T-cell (primary cell): Measurements from ENCODE around the gene PRKAG2. TPM values are rescaled to one million over a fixed set of nuclear protein-coding genes. Genes with fewer than 3 reads are reported as not detected.

Source experiments
- ATAC-seq, 4 experiments: fragments of 200-7000 bp in 3 of 4; fragments of 150-1000 bp in 1 of 4; cut with Tn5 transposase; replicated peaks in 1 of 4; 1 replicate in 3 of 4; 2 replicates in 1 of 4; pipeline ENCODE4 v1.10.0; 2021; ENCODE audit warnings: moderate library complexity in 3 of 4, mild to moderate bottlenecking in 2 of 4, moderate number of reproducible peaks in 1 of 4
- CTCF ChIA-PET, 2 donors: fragments of 300-600 bp; sonication (Branson Sonifier 250); formaldehyde crosslinking; loops; one replicate each; lab custom pipeline; 2022; ENCODE audit warnings: antibody characterized with exemption in 2 of 2; lab: Charles Lee
- POLR2A ChIA-PET, 2 donors: fragments of 300-600 bp; sonication (Branson Sonifier 250); formaldehyde crosslinking; loops; one replicate each; lab custom pipeline; 2022; ENCODE audit warnings: antibody characterized with exemption in 2 of 2; lab: Charles Lee
- DNase-seq, 35 experiments: peaks; one replicate each; pipeline versions ENCODE4 v3.0.0 to v3.0.0-alpha.2; 2013 to 2023
- H3K27ac ChIP-seq: one replicate; pipeline ENCODE4 v1.5.1; 2013; ENCODE audit warnings: low read length
- H3K27me3 ChIP-seq, 2 experiments: replicated peaks in 1 of 2; 1 replicate in 1 of 2; 2 replicates in 1 of 2; pipeline versions ENCODE4 v1.6.1 to v1.7.0; 2013; ENCODE audit warnings: low read length in 1 of 2, mixed read lengths in 1 of 2; ENCODE audit not compliant: control insufficient read depth in 2 of 2, insufficient read depth in 2 of 2; ENCODE audit errors: extremely low read depth in 1 of 2
- H3K36me3 ChIP-seq, 2 donors: 1 replicate in 1 of 2; 2 replicates in 1 of 2; pipeline versions ENCODE4 v1.6.1 to v1.7.0; 2013; ENCODE audit warnings: low read length in 1 of 2; ENCODE audit not compliant: control insufficient read depth in 2 of 2, insufficient read depth in 1 of 2; ENCODE audit errors: extremely low read depth in 1 of 2
- H3K4me1 ChIP-seq, 2 experiments: 1 replicate in 1 of 2; 2 replicates in 1 of 2; pipeline versions ENCODE4 v1.6.1 to v1.7.0; 2013; ENCODE audit warnings: low read length in 2 of 2, mixed read lengths in 1 of 2; ENCODE audit not compliant: insufficient read depth in 2 of 2, control insufficient read depth in 1 of 2; ENCODE audit errors: extremely low read depth in 1 of 2
- H3K4me3 ChIP-seq, 2 donors: 1 replicate in 1 of 2; 2 replicates in 1 of 2; pipeline versions ENCODE4 v1.5.1 to v1.7.0; 2013; ENCODE audit warnings: mild to moderate bottlenecking in 2 of 2, low read length in 1 of 2, moderate library complexity in 1 of 2; ENCODE audit not compliant: control insufficient read depth in 1 of 2; ENCODE audit errors: extremely low read depth in 1 of 2
- H3K9me3 ChIP-seq: 2 replicates; pipeline ENCODE4 v1.7.0; 2013
- H3K27ac Mint-ChIP-seq, 2 donors: one replicate each; pipeline ENCODE4 v1.8.0; 2020 to 2021; ENCODE audit warnings: mild to moderate bottlenecking in 2 of 2, mixed read lengths in 2 of 2
- H3K27me3 Mint-ChIP-seq, 2 donors: one replicate each; pipeline ENCODE4 v1.8.0; 2021 to 2022; ENCODE audit warnings: mixed read lengths in 2 of 2
- H3K36me3 Mint-ChIP-seq: one replicate; pipeline ENCODE4 v1.8.0; 2021; ENCODE audit warnings: mixed read lengths
- H3K4me1 Mint-ChIP-seq, 3 donors: one replicate each; pipeline ENCODE4 v1.8.0; 2020 to 2022; ENCODE audit warnings: mixed read lengths in 3 of 3, mild to moderate bottlenecking in 1 of 3
- H3K4me3 Mint-ChIP-seq, 3 donors: one replicate each; pipeline ENCODE4 v1.8.0; 2020 to 2022; ENCODE audit warnings: mild to moderate bottlenecking in 3 of 3, mixed read lengths in 3 of 3, moderate library complexity in 3 of 3
- H3K9me3 Mint-ChIP-seq, 3 donors: one replicate each; pipeline ENCODE4 v1.8.0; 2020 to 2022; ENCODE audit warnings: mixed read lengths in 3 of 3
- WGBS: methylation state at CpG from one replicate; pipeline ENCODE4 v1.1.5; 2013; ENCODE audit warnings: missing lambda C conversion rate; ENCODE audit not compliant: insufficient coverage; 5-methylcytosine and 5-hydroxymethylcytosine counted together
- total RNA-seq, 35 experiments: library from RNA in 6 of 35; stranded (reverse) in 6 of 35; fragments of 120-200 nt in 1 of 35; gene quantifications; one replicate each; pipeline versions ENCODE4 v1.2.1 to v1.2.4 and lab custom pipeline; 2013 to 2026

Gene PRKAG2
- total RNA-seq, 5 donors from 2014 or later (not counting 1 experiment from before 2014, with no cell fraction given), result 43.0 to 59.9 (median 49.3) TPM

DNA sequence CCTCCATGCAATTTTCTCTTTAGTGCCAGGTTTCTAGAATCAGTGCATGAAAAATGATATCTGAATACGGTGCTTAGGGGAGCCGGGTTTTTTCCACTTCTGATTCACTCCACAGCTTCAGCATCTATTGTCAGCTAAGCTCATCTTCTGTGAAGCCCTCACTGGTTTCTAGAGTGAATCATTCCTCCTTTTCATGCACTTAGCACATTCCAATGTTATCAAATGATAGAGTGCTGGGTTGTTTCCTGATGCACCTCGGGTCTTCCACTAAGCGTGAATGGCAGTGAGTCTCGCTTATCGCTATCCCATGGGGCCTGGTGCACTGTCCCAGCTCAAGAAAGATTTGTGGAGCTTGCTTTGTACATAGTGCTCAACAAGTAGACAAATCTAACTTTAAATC is 186.3 kb downstream of the PRKAG2 start:
- Histone ChIP-seq H3K4me1 (peaks cover 0 to 9% of the 10 kb centered on the region in 2 experiments), H3K27ac (no peak overlapping the region), H3K9me3 (no peaks in the 10 kb centered on the region), H3K36me3 (peaks cover 0 to 3% of the 10 kb centered on the region in 2 donors), H3K27me3 (no peaks in the 10 kb centered on the region), H3K4me3 (no peak overlapping the region)
- POLR2A ChIA-PET, result interaction anchor here in 1 of 2 donors (0.6 kb wide), 1 partner anchor 113 kb away, joined by 4 read pairs; no protein-coding TSS in a partner anchor
- H3K36me3 Mint-ChIP-seq, result peaks cover 8% of the 10 kb centered on the region
- no peak overlapping the region for H3K27ac Mint-ChIP-seq
- H3K27me3 Mint-ChIP-seq, result no peaks in the 10 kb centered on the region
- no peaks in the 10 kb centered on the region for H3K9me3 Mint-ChIP-seq
- 80% methylated on average over 2 of the region's 6 CpGs for WGBS
- CTCF ChIA-PET, result interaction anchor here in 1 of 2 donors (0.6 kb wide), 1 partner anchor 19 kb away, joined by 3 read pairs; no protein-coding TSS in a partner anchor
- ATAC-seq (no peak), DNase-seq (no peak)
- no peak overlapping the region for H3K4me3 Mint-ChIP-seq
- peaks cover 0 to 13% (median 6%) of the 10 kb centered on the region in 3 donors for H3K4me1 Mint-ChIP-seq

DNA sequence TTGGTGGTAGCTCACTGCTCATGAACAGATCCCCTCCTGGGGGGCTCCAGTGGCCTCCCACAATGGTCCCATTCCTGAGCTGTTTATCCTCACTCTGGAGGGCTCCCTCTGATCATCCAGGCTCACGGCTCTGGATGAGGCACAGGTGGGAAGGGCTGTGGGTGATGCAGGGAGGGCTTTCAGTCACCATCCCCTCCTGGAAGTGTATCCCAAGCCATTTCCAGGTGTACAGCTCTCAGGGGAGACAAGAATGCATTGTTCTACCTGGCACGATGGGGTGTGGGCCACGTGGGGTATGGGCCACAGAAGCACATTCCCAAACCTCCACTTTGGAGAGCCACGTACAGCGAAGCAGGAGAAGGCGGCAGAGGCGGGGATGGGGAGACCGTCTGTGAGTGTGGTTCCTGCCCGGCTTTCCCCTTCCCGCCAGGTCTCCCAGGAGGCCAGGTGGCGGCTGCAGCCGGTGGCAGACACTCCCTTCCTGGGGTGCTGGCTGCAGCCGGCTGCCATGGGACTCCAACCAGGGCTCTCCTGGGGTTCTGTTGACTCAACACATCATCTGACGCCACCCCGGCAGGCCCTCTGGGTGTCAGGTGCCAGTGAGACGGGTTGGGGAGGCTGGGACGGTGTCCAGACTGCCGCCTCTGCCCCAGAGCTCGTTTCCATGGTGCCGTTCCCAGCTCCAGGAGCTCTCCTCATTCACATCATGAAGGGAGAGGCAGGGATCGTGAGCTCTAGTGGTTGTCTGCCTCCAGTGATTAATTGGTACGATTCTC is 187.5 kb downstream of the PRKAG2 start:
- peaks cover 8% of the 10 kb centered on the region for H3K36me3 Mint-ChIP-seq
- Histone ChIP-seq H3K4me1 (no peaks in the 10 kb centered on the region), H3K4me3 (no peak overlapping the region), H3K27me3 (no peaks in the 10 kb centered on the region), H3K27ac (no peak overlapping the region), H3K36me3 (peaks cover 0 to 3% of the 10 kb centered on the region in 2 donors), H3K9me3 (no peaks in the 10 kb centered on the region)
- no peak overlapping the region for H3K27ac Mint-ChIP-seq
- WGBS, result 96% methylated on average over 17 of the region's 22 CpGs
- DNase-seq, result no peak
- no peak for ATAC-seq
- peaks cover 0 to 2% (median 0%) of the 10 kb centered on the region in 3 donors for H3K4me1 Mint-ChIP-seq
- ChIA-PET POLR2A (no interaction called here), CTCF (no interaction called here)
- no peaks in the 10 kb centered on the region for H3K27me3 Mint-ChIP-seq
- H3K4me3 Mint-ChIP-seq, result no peak overlapping the region
- H3K9me3 Mint-ChIP-seq, result no peaks in the 10 kb centered on the region

DNA sequence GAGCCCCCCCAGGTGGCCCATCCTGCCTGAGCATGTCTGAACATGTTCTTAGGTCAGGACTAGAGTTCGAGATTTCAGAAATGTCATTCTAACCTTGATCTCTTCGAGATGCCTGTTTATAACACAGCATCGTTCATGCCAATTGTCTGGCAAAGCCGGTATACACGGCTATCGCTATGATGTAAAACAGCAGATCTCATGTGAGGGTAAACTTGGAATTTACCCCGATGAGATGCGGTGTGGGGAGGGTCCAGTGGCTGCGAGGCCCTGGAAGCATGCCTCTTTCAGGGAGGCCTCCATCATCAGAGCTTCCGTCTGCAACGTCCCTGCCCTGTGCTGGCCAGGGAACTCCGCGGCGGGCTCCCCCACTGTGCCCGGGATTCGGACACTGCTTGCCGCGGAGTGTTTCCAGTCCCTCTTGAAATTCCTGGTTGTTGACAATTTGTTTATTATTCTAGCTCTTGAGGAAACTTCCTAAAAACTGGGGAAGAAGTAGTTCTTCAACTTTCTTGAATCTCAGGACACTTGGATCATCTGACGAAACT is 188.6 kb downstream of the PRKAG2 start:
- 94% methylated on average over 14 of the region's 19 CpGs for WGBS
- no peak overlapping the region for H3K4me3 Mint-ChIP-seq
- ChIA-PET CTCF (no interaction called here), POLR2A (no interaction called here)
- H3K27ac ChIP-seq, result no peak overlapping the region
- H3K9me3 Mint-ChIP-seq, result no peaks in the 10 kb centered on the region
- no peaks in the 10 kb centered on the region for H3K4me1 ChIP-seq
- no peaks in the 10 kb centered on the region for H3K27me3 ChIP-seq
- H3K36me3 ChIP-seq, result peaks cover 0 to 3% of the 10 kb centered on the region in 2 donors
- no peak for DNase-seq
- H3K4me3 ChIP-seq, result no peak overlapping the region
- no peaks in the 10 kb centered on the region for H3K27me3 Mint-ChIP-seq
- no peak for ATAC-seq
- H3K36me3 Mint-ChIP-seq, result peaks cover 8% of the 10 kb centered on the region
- no peaks in the 10 kb centered on the region for H3K9me3 ChIP-seq
- H3K4me1 Mint-ChIP-seq, result peaks cover 0 to under 1% (median 0%) of the 10 kb centered on the region in 3 donors
- H3K27ac Mint-ChIP-seq, result no peak overlapping the region

DNA sequence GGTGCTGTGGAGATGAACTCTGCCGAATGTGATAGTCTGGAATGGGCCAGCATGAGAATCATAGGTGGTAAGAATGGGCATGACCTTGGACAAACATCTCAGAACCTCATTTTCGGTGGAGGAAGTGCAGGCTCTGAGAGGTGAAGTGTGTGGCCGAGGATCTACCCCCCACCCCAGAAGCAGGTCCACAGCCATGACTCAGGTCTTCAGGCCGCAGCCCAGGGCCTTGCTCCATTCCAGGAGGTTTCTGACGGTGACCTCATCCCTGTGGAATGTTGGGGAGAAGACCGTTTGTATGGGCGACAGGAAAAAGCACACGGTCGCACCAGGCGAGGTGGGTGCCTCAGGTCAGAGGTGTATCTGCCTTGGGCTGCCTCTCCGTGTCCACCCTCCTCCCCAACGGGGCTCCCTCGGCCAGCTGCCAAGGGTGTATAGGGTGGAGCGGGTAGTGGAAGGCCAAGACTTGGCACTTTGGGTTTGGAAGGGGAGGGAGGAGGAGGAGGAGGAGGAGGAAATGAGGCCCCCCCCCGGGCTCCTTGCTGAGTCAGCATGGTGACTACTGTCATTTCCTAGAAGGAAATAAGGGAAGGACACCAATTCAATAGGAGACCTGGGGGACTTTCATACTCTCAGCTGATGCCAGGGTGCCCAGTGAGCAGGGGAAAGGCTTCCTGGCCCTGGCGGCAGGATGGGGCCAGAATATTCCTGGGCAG is 189.2 kb downstream of the PRKAG2 start:
- ATAC-seq (no peak), DNase-seq (no peak)
- H3K4me3 ChIP-seq, result no peak overlapping the region
- no peaks in the 10 kb centered on the region for H3K27me3 Mint-ChIP-seq
- H3K36me3 ChIP-seq, result peaks cover 0 to 3% of the 10 kb centered on the region in 2 donors
- no peak overlapping the region for H3K27ac Mint-ChIP-seq
- no peaks in the 10 kb centered on the region for H3K9me3 Mint-ChIP-seq
- CTCF ChIA-PET, result no interaction called here
- no peak overlapping the region for H3K4me3 Mint-ChIP-seq
- WGBS, result 85% methylated on average over 2 of the region's 16 CpGs
- no peaks in the 10 kb centered on the region for H3K27me3 ChIP-seq
- H3K9me3 ChIP-seq, result no peaks in the 10 kb centered on the region
- peaks cover 8% of the 10 kb centered on the region for H3K36me3 Mint-ChIP-seq
- peaks cover 0 to 7% (median 0%) of the 10 kb centered on the region in 3 donors for H3K4me1 Mint-ChIP-seq
- no peak overlapping the region for H3K27ac ChIP-seq
- H3K4me1 ChIP-seq, result no peaks in the 10 kb centered on the region
- POLR2A ChIA-PET, result no interaction called here

DNA sequence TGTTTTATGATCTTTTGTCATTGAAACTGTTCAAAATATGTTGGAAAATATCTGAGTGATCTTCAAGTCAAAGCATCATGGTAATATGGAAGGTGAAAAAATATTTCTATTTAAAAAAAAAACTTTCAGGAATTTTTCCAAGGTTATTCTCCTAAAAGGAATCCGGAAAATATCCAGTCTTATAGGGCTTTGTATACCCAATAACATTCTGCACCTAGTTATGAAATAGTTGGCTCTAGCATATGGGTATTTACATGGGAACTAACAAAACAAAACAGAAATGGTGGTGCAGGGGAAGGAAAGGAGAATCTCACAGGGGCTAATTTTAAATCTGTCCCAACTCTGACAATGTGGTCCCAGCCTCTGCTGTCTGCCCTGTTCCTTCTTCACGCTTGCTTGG is 190.1 kb downstream of the PRKAG2 start:
- peaks cover under 1 to 15% (median 4%) of the 10 kb centered on the region in 3 donors for H3K4me1 Mint-ChIP-seq
- WGBS, result 100% methylated on average over 1 of the region's 2 CpGs
- POLR2A ChIA-PET, result no interaction called here
- no peak overlapping the region for H3K4me3 Mint-ChIP-seq
- Histone ChIP-seq H3K4me3 (no peak overlapping the region), H3K36me3 (peaks cover 0 to 3% of the 10 kb centered on the region in 2 donors), H3K9me3 (no peaks in the 10 kb centered on the region), H3K27me3 (no peaks in the 10 kb centered on the region), H3K4me1 (no peaks in the 10 kb centered on the region), H3K27ac (no peak overlapping the region)
- no peaks in the 10 kb centered on the region for H3K27me3 Mint-ChIP-seq
- no peaks in the 10 kb centered on the region for H3K9me3 Mint-ChIP-seq
- H3K36me3 Mint-ChIP-seq, result peaks cover 10% of the 10 kb centered on the region
- no peak overlapping the region for H3K27ac Mint-ChIP-seq
- no peak for DNase-seq
- CTCF ChIA-PET, result no interaction called here
- no peak for ATAC-seq

DNA sequence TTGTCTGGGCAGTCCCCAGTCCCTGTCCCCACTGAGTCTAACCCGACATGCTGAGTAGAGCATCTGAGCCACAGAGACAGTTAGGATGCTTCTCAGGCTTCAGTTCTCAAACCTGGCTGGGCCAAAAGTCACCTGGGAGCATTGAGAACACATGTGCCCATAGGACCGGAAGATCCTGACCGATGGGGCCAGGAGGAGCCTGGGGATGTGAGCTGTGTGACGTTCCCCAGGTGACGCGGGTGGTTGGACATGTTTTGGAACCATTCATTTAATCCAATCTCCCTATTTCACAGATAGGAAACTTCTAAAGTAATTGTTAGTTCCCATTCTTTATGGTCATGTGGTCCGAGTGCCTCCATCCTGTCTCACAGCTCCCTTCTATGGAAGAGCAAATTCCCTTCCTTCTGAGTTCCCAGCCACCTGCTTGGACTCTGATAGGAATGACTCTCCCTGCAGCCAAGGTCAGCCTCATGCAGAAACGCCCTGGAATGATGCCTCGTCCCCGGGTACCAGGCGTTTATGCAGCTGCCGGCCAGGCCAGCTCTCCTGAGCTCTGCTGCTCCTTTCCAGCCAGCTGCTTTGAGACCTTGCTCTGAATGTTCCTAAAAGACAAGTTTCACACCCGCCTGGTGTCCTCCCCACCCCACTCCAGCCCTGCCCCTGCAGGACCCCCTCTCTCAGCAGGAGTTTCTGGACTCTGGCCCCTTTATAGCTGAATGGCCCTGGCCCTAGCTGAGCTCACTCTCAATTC is 190.7 kb downstream of the PRKAG2 start:
- ATAC-seq (no peak), DNase-seq (no peak)
- Mint-ChIP-seq H3K27ac (no peak overlapping the region), H3K4me1 (peaks cover 3 to 21% (median 7%) of the 10 kb centered on the region in 3 donors), H3K27me3 (no peaks in the 10 kb centered on the region), H3K9me3 (no peaks in the 10 kb centered on the region), H3K4me3 (no peak overlapping the region), H3K36me3 (peaks cover 10% of the 10 kb centered on the region)
- Histone ChIP-seq H3K4me1 (no peaks in the 10 kb centered on the region), H3K4me3 (no peak overlapping the region), H3K36me3 (peaks cover 0 to 3% of the 10 kb centered on the region in 2 donors), H3K27me3 (no peaks in the 10 kb centered on the region), H3K9me3 (no peaks in the 10 kb centered on the region), H3K27ac (no peak overlapping the region)
- CTCF ChIA-PET, result interaction anchor here in 1 of 2 donors (0.7 kb wide), 1 partner anchor 96 kb away, joined by 3 read pairs; no protein-coding TSS in a partner anchor
- POLR2A ChIA-PET, result no interaction called here
- WGBS, result 88% methylated on average over 8 of the region's 13 CpGs
